ENCODE data around the gene BARX2.

The BARX2 gene

GRCh38 chr11:129417458-129417857, 41.8 kb downstream of the BARX2 start:
- no peak for TF ChIP-seq FOXP2 (optimal IDR thresholded peaks at IDR 0.05; ENCODE audit: control extremely low read depth, extremely low read length, insufficient read depth)
- TF ChIP-seq POLR2AphosphoS5 (IDR thresholded peaks at IDR 0.05; ENCODE audit: borderline replicate concordance, low read depth, low read length), result no peak
- TF ChIP-seq EZH2 (IDR thresholded peaks at IDR 0.05), result no peak
- Histone ChIP-seq H3K36me3 (ENCODE audit: insufficient read depth, low read length) (no peaks in the 10 kb centered on the region), H3K27ac (no peak overlapping the region), H3K4me3 (no peak overlapping the region), H3K9ac (ENCODE audit: insufficient read length) (no peak overlapping the region), H3K9me3 (ENCODE audit: low read depth, low read length) (no peaks in the 10 kb centered on the region)
- DNase-seq (ENCODE audit: low read depth, low spot score), result no peak

- no peak overlapping the region for H3K9ac ChIP-seq (ENCODE audit: insufficient read length)
- no peak overlapping the region for H3K4me3 ChIP-seq
- H3K36me3 ChIP-seq (ENCODE audit: insufficient read depth, low read length), result no peaks in the 10 kb centered on the region
- no peaks in the 10 kb centered on the region for H3K9me3 ChIP-seq (ENCODE audit: low read depth, low read length)
- TF ChIP-seq EZH2 (IDR thresholded peaks at IDR 0.05) (no peak), POLR2AphosphoS5 (IDR thresholded peaks at IDR 0.05; ENCODE audit: borderline replicate concordance, low read depth, low read length) (no peak), FOXP2 (optimal IDR thresholded peaks at IDR 0.05; ENCODE audit: control extremely low read depth, extremely low read length, insufficient read depth) (no peak)
- DNase-seq (ENCODE audit: low read depth, low spot score), result no peak
- no peak overlapping the region for H3K27ac ChIP-seq
Observed at GRCh38 chr11:129418039-129418438, 42.4 kb downstream of the BARX2 start.

- no peak overlapping the region for H3K4me3 ChIP-seq
- H3K9me3 ChIP-seq (ENCODE audit: low read depth, low read length), result no peaks in the 10 kb centered on the region
- DNase-seq (ENCODE audit: low read depth, low spot score), result no peak
- no peak for TF ChIP-seq POLR2AphosphoS5 (IDR thresholded peaks at IDR 0.05; ENCODE audit: borderline replicate concordance, low read depth, low read length)
- TF ChIP-seq FOXP2 (optimal IDR thresholded peaks at IDR 0.05; ENCODE audit: control extremely low read depth, extremely low read length, insufficient read depth), result no peak
- no peak for TF ChIP-seq EZH2 (IDR thresholded peaks at IDR 0.05)
- no peaks in the 10 kb centered on the region for H3K36me3 ChIP-seq (ENCODE audit: insufficient read depth, low read length)
- no peak overlapping the region for H3K27ac ChIP-seq
- H3K9ac ChIP-seq (ENCODE audit: insufficient read length), result no peak overlapping the region
Observed at GRCh38 chr11:129419386-129419785, 43.7 kb downstream of the BARX2 start.

- TF ChIP-seq POLR2AphosphoS5 (IDR thresholded peaks at IDR 0.05; ENCODE audit: borderline replicate concordance, low read depth, low read length) (no peak), EZH2 (IDR thresholded peaks at IDR 0.05) (no peak), FOXP2 (optimal IDR thresholded peaks at IDR 0.05; ENCODE audit: control extremely low read depth, extremely low read length, insufficient read depth) (no peak)
- Histone ChIP-seq H3K27ac (no peak overlapping the region), H3K9ac (ENCODE audit: insufficient read length) (no peak overlapping the region), H3K4me3 (no peak overlapping the region), H3K9me3 (ENCODE audit: low read depth, low read length) (no peaks in the 10 kb centered on the region), H3K36me3 (ENCODE audit: insufficient read depth, low read length) (no peaks in the 10 kb centered on the region)
- no peak for DNase-seq (ENCODE audit: low read depth, low spot score)
Observed at GRCh38 chr11:129423426-129423825, 47.8 kb downstream of the BARX2 start.

- no peak for TF ChIP-seq FOXP2 (optimal IDR thresholded peaks at IDR 0.05; ENCODE audit: control extremely low read depth, extremely low read length, insufficient read depth)
- no peak for TF ChIP-seq POLR2AphosphoS5 (IDR thresholded peaks at IDR 0.05; ENCODE audit: borderline replicate concordance, low read depth, low read length)
- TF ChIP-seq EZH2 (IDR thresholded peaks at IDR 0.05), result no peak
- Histone ChIP-seq H3K9ac (ENCODE audit: insufficient read length) (no peak overlapping the region), H3K27ac (no peak overlapping the region), H3K9me3 (ENCODE audit: low read depth, low read length) (no peaks in the 10 kb centered on the region), H3K4me3 (no peak overlapping the region), H3K36me3 (ENCODE audit: insufficient read depth, low read length) (no peaks in the 10 kb centered on the region)
- no peak for DNase-seq (ENCODE audit: low read depth, low spot score)
Observed at GRCh38 chr11:129425214-129425613, 49.6 kb downstream of the BARX2 start.

- Histone ChIP-seq H3K36me3 (ENCODE audit: insufficient read depth, low read length) (no peaks in the 10 kb centered on the region), H3K9ac (ENCODE audit: insufficient read length) (no peak overlapping the region), H3K4me3 (no peak overlapping the region), H3K9me3 (ENCODE audit: low read depth, low read length) (no peaks in the 10 kb centered on the region; the same call in 1 of the 2 replicates), H3K27ac (no peak overlapping the region)
- TF ChIP-seq FOXP2 (optimal IDR thresholded peaks at IDR 0.05; ENCODE audit: control extremely low read depth, extremely low read length, insufficient read depth) (no peak), POLR2AphosphoS5 (IDR thresholded peaks at IDR 0.05; ENCODE audit: borderline replicate concordance, low read depth, low read length) (no peak), EZH2 (IDR thresholded peaks at IDR 0.05) (no peak)
- no peak for DNase-seq (ENCODE audit: low read depth, low spot score)
Observed at GRCh38 chr11:129426038-129426437, 50.4 kb downstream of the BARX2 start.

GRCh38 chr11:129426776-129427175, 51.1 kb downstream of the BARX2 start:
- no peak overlapping the region for H3K27ac ChIP-seq
- no peaks in the 10 kb centered on the region for H3K36me3 ChIP-seq (ENCODE audit: insufficient read depth, low read length)
- H3K9ac ChIP-seq (ENCODE audit: insufficient read length), result no peak overlapping the region
- H3K9me3 ChIP-seq (ENCODE audit: low read depth, low read length), result no peaks in the 10 kb centered on the region; the same call in 1 of the 2 replicates
- no peak for DNase-seq (ENCODE audit: low read depth, low spot score)
- TF ChIP-seq FOXP2 (optimal IDR thresholded peaks at IDR 0.05; ENCODE audit: control extremely low read depth, extremely low read length, insufficient read depth) (no peak), POLR2AphosphoS5 (IDR thresholded peaks at IDR 0.05; ENCODE audit: borderline replicate concordance, low read depth, low read length) (no peak), EZH2 (IDR thresholded peaks at IDR 0.05) (no peak)
- H3K4me3 ChIP-seq, result no peak overlapping the region

- no peak overlapping the region for H3K27ac ChIP-seq
- TF ChIP-seq FOXP2 (optimal IDR thresholded peaks at IDR 0.05; ENCODE audit: control extremely low read depth, extremely low read length, insufficient read depth), result no peak
- TF ChIP-seq POLR2AphosphoS5 (IDR thresholded peaks at IDR 0.05; ENCODE audit: borderline replicate concordance, low read depth, low read length), result no peak
- no peak for TF ChIP-seq EZH2 (IDR thresholded peaks at IDR 0.05)
- H3K9ac ChIP-seq (ENCODE audit: insufficient read length), result no peak overlapping the region
- H3K4me3 ChIP-seq, result no peak overlapping the region
- no peaks in the 10 kb centered on the region for H3K36me3 ChIP-seq (ENCODE audit: insufficient read depth, low read length)
- no peaks in the 10 kb centered on the region; the same call in 1 of the 2 replicates for H3K9me3 ChIP-seq (ENCODE audit: low read depth, low read length)
- DNase-seq (ENCODE audit: low read depth, low spot score), result no peak
Observed at GRCh38 chr11:129427376-129427775, 51.7 kb downstream of the BARX2 start.

- Histone ChIP-seq H3K9ac (ENCODE audit: insufficient read length) (no peak overlapping the region), H3K4me3 (no peak overlapping the region), H3K9me3 (ENCODE audit: low read depth, low read length) (no peaks in the 10 kb centered on the region; the same call in 1 of the 2 replicates), H3K27ac (no peak overlapping the region), H3K36me3 (ENCODE audit: insufficient read depth, low read length) (no peaks in the 10 kb centered on the region)
- no peak for TF ChIP-seq EZH2 (IDR thresholded peaks at IDR 0.05)
- no peak for DNase-seq (ENCODE audit: low read depth, low spot score)
Observed at GRCh38 chr11:129427816-129428406, 52.3 kb downstream of the BARX2 start.
